NCI-H345 treated with DMSO at 0.1 percent for 48 hours (cell line): Measurements from ENCODE around the gene GSN.
A peak's percentile ranks its signal among the peaks of the same experiment; 100 is the strongest.
"Not testable (repeated sequence)": the region's sequence is repeated elsewhere in the genome, so short reads cannot be mapped to it uniquely, and the experiment has no call there.

Source experiments
- DNase-seq: peaks from one replicate; lab custom pipeline; 2025; ENCODE audit not compliant: unreplicated experiment; lab: John Stamatoyannopoulos, UW

GSN gene

DNA sequence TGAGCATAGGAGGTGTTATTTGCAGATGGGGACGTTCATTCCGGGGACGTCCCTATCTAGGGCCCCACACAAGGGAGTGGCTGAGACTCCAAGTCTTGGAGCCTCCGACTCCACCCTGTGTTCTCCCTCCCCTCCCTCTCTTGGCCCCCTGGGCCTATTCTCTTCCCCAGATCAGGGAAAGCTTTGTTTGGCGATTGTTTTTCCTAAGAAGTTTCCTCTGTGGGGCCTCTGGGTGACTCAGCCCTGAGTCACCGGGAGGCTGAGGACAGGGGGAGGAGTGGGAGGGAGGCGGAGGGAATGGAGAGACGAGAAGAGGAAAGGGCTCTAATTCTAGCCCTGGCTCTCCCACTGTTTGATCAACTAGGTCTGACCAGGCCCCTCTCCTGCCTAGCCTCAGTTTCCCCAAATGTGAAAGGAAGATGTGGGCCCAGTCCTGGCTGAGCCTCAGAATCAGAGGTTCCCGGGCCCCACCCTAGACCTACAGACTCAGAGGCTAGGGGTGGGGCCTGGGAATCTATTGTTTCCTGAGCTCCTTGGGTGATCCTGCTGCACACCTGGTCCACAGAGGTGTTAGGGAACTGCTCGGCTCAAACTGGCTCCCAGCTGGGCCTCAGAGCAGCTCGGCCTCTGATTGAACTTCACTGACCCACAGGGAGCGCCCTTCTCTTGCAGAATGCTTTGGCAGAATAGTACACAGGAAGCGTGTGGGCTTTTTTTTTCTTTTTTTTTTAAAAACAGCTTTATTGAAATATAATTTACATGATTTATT is 19.2 kb downstream of the GSN start:
- no peak for DNase-seq

DNA sequence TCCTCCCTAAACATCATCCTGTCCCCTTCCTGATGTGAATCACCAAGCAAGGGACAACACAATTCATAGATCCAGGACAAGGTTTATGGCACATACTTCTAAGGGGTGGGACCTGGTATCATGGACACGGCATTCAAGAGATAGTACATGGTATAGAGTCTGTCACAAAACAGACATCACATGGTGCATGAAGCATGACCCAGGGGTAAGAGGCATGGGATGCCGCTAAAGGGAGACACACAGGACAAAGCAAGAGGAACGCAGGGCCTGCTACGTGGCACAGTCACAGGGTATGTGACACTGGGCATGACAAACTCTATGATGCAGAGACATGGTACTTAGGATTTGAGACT is 20.7 kb downstream of the GSN start:
- no peak for DNase-seq

DNA sequence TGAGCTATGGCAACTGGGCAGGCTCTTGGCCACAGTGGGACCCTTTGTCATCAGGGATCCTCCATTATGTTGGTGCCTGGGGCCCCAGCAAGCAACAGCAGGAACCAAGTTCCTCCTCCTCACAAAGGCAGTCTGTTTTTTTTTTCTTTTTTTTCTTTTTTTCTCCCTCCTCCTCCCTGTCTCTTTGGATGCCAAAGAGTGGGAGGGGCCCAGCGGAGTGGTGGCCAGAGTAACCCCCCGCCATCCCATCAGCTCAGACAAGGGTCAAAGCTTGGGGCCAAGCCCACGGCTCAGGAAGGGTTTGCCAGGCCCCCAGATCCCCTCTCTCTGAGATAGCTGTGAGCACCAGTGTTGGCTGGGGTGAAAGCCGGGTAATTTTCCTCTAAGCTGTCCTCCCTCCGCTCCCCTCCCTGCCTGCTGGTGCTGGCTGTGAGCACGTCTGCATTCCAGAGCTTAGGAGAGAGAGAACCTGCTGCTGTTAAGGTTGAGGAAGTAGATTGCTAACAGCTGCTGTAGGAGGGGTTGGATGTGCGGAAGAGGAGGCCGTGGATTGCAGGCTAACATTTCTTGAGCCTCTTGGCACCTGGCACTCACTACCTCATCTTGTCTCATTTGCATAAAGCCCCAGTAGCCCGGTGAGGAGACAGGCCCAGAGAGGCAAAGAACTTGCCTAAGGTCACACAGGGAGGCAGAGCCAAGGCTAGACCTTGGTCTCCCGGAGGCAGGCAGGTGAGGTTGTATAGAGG is 21.2 kb downstream of the GSN start:
- DNase-seq: no peak

DNA sequence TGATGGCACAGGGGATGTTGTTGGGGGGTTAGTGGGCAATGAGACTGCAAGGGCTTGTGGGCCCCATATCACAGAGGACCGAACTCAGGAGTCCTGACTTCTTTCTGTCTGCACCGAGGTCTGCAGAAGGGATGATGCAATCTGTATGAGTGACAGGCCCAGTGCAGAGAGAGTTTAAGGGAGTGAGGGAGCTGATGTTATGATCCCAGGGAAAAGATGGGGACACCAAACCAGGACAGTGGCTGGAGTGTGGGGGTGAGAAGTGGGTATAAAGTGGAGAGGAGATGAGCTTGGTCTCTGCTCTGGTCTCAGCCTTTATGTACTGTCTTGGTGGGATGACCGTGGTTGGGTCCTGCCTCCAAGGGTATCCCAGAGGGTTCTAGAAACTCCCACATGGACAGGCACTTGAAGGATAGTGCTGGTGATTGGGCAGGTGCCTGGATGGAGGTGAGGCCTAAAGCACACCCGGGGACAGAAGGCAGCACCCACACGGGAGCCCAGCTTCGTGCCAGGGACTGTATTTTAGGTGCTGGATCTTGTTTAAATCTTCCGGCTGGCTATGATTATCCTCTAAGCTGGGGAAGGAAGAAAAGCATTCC is 21.9 kb downstream of the GSN start:
- no peak for DNase-seq

DNA sequence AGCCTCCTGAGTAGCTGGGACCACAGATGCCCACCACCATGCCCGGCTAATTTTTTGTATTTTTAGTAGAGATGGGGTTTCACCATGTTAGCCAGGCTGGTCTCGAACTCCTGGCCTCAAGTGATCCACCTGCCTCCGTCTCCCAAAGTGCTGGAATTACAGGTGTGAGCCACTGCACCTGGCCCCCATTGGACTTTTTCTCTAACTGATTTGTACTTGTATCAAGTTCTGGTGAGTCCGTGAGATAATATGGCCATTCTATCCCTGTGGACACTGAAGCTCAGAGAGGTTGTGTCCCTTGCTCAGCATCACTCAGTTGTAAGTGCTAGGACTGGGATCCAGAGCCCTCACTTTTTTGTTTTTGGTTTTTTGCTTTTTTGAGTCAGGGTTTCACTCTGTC is 23.6 kb downstream of the GSN start:
- DNase-seq: not testable (repeated sequence)

DNA sequence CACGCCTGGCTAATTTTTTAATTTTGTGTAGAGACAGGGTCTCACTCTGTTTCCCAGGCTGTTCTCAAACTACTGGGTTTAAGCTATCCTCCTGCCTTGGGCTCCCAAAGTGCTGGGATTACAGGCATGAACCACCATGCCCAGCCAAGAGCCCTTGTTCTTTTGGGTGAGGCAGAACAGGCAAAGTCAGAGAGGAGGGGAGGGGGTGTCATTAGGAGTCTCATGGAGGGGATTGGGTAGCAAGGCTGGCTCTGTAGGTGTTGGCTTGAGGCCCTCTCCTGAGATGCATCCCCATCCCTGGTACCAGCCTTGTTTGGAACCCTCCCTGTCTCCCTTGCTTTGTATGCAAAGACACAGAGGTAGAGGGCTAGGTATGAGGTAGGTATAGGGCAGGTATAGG is 24.1 kb downstream of the GSN start:
- no peak for DNase-seq

DNA sequence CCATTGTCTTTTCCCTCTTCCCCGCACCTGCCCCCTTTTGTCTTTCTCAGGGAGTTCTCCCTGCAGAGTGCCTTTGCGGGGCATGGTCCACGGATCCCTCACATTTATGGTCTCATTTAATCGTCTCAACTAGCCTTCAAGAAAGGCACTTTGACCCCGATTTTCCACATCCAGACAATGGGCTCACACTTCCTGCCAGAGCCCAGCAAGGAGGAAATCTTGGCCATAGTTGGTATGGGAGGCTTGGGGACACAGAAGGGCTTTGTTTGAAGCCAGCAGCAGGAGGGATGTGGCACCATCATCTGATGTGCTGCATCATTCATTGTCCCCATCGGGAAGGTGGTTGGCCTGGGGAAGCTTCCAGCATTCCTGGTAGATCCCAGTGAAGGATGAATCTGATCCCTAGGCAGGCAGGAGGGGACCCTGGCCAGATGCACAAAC is 24.9 kb downstream of the GSN start:
- DNase-seq: no peak

DNA sequence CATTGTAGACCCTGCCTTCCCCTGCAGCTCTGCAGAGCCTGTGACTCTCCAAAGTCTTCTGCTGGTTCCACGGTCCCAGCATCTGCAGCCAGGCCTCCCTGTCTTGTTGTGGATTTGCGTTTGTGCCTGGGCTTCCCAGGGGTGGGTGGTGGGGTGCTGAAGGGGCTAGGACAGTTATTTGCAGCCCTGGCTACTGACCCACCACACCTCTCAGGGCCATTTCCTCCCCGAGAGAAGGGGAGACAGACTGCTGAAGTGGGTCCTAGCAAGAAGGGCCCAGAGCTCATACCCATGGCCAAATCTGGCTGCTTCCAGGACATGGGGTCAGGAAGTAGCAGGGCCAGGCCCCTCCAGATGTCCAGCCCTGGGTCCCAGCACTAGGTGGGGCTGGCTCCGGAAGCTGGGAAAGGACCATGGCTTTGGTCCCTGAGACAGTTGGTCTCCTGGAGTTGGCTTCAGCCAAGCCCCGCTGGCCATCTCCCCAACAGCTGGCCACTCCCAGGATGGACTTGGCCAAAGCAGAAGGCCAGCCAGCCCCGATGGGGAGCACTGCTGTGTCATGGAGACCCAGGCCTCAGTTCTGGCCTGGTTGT is 26.3 kb downstream of the GSN start:
- no peak for DNase-seq

DNA sequence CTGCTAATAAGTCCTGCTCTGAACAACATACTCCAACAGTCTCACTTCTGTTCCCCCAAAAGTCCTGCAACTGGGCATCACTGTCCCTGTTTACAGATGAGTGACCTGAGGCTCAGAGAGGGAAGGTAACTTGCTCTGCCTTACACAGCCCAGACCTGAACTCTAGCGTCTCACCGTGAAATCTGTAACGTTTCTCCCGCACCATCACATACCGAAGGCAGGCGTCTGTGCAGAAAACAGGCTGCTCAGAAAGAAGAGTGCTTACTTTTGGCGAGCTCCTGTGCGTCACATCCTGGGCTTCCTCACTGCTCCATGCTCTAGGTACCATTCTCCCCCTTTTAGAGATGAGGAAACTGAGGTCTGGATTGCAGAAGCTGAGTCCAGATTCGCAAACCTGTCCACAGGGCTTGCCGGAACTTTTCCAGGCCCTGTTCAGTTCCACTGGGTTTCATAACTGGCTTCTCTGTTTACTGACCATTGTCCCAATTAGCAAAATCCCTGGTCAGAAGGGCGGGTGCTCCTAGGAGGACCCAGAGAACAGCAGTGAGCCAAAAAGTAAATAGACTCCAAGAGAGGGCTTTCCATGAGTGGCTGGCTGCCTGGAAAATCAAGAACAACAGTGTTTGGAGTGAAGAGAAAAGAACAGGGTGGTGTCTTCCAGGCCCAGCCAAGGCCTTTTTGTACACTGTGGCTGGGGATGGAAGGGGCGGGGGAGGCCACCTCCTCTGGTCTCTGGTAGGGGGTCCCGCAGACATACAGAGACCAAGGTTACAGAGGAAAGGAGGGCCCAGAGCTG is 27.1 kb downstream of the GSN start:
- DNase-seq: no peak

DNA sequence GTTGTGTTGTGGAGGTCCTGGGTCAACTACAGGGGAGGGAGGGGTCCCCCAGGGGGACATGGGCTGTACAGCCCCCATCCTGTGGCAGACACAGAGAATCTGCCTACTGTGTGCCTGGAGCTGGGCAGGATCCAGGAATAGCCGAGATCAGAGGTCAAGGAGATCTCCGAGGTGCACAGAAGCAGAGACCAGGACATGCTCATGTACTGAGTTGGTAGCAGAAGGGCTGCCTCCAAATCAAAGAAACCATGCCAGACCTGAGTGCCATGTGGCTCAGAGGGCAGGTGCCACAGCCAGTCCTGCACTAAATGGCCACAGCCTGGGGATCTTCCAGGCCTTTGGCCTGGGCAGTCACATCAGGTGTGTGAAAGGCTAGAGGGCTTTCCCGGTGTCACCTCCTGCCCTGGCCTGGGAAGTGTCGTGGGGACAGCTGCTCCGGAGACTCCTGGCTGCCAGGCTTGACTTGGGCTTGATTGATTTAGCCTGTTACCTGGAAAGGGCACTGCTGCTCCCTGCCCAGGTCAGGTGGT is 27.8 kb downstream of the GSN start:
- no peak for DNase-seq

DNA sequence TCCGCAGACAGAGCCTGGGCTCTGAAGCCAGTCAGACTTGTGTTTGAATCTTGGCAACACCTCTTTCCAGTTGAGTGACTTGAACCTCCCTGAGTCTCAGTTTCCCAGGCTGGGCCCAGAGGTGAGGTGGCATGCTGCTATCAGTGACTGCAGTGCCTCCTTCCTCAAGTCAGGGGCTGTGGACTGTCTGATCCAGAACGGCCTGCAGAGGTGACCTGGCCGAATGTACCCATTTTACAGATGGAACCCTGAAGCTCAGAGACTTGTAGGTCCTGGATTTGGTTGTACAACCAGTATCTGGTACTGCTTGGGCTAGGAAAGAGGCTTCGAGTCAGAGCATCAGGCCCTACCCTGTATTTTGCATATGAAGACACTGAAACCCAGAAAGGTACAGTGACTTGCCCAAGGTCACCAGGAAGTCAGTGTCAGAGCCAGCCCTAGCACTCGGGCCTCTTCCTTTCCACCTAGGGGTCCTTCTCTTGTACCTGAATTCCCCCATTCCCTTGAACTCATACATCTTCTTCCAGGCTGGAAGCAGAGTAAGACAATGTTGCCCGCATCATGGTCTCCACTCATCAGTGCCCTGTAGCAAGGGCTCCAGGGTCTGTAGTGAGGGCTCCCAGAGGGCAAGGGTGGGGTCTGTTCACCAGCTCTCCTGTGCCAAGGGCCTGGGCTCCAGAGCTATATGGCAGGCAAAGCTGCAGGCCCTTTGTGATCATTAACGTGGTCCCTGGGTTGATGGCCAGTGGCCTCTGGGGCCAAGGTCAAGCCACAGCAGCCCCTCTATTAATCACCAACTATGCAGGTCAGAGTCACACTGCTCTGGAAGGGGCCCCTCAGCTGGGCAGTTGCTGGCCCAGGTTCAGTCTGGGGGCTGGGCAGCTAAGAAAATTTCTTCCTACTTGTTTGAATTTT is 28.5 kb downstream of the GSN start:
- no peak for DNase-seq

DNA sequence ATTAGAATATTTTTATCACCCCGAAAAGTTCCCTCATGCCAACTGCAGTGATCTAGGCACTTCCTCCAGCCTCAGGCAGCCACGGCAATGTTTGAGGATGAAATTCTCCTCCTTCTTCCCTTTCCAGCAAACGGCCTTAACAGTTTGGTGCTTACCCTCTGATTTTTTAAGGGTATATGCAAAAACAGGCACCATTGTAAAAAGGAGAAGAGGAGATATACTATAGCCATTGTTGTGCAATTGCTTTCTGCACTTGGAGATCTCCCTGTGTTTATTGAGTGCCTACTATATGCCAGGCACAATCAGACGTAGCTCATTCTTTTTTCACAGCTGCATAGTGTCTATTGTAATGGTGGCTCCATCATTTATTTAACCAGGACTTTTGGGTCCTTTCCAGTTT is 29.4 kb downstream of the GSN start:
- DNase-seq: no peak

DNA sequence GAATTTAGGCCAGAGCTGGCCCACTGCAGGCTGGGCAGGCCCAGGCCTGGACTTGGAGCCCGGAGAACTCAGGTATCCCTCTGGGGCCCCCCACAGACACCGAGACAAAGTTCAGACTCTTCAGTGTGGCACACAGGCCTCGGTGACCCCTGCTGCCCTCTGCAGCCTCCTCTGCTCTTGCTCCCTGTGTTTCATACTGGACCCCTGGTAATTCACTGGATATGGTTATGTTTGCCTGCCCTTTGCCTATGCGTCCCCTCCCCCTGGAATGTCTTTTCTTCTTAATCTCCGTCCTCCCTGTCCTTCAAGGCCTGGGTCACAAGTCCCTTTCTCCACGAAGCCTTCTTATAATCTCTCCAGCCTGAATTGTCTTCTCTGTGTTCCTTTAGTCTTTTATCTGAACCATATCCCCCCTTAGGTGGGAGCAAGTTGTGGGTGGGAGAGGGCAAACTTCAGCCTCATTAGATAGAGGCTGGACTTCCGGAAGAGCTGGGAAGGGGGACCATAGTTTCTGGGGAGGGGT is 30.1 kb downstream of the GSN start:
- DNase-seq: no peak

DNA sequence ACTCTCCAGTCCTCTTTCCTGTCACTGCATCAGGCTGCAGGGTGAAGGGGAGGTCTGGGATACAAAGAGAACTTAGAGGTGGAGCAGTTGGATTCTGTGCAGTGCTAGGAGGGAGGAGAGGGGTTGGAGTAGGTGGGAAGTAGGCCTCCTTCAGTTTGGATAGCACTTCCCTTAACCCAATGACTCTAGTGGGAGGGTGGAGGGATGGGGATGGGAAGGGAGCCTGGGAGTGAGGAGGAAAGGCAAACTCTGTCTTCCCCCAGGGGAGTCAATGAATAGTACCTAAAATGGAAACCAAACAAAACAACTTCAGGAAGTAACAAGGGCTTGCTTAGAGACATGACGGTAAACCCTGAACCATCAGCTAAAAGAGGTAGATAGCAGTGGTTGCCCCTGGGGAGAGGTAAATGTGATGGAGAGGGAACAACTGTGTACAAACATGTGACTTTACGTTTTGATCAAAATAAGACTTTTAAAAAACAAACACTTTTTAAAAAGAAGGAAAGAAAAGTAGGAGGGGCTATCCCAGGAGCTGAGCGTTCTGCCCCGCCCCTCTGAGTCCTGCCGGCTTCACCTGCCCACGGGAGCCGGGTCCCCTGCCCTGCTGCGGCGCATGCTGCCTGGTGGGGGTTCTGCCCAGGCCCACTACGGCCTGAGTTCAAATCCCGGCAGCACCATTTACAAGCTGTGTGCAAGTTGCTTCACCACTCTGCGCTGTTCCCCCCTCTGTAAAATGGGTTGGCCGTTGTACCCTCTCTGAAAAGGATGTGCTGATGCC is 30.9 kb downstream of the GSN start:
- DNase-seq: peak; percentile 32

DNA sequence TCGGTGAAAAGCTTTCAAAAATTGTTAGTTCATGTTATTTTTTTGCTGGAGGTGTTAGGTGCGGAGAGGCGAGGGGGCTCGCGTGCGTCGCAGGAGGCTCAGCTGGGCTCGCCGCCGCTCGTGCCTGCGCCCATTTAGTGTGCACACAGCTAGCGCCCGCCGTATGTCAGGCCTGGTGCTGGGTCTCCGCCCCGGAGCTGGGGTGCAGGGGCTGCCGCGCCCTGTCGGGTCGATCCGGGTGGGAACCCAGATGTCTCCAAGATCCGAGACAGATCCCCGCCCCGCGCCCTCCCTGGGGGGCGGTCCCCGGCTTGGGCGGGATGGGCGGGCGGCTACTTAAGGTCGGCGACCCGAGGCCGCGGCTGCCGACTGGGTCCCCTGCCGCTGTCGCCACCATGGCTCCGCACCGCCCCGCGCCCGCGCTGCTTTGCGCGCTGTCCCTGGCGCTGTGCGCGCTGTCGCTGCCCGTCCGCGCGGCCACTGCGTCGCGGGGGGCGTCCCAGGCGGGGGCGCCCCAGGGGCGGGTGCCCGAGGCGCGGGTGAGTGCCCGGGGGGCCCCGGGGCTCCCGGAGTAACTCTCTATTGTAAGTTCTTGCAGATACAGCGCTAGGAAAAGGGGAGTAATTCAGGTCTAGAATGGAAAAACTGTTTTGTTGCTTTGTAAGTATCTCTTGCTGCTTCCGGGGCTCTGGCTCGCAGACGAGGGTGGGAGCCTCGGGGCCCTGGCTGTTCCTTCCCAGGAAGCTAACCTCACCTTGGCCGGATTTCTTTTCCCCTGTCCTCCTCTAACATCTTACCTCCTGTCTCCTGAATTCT is 31.7 kb downstream of the GSN start:
- DNase-seq: no peak

DNA sequence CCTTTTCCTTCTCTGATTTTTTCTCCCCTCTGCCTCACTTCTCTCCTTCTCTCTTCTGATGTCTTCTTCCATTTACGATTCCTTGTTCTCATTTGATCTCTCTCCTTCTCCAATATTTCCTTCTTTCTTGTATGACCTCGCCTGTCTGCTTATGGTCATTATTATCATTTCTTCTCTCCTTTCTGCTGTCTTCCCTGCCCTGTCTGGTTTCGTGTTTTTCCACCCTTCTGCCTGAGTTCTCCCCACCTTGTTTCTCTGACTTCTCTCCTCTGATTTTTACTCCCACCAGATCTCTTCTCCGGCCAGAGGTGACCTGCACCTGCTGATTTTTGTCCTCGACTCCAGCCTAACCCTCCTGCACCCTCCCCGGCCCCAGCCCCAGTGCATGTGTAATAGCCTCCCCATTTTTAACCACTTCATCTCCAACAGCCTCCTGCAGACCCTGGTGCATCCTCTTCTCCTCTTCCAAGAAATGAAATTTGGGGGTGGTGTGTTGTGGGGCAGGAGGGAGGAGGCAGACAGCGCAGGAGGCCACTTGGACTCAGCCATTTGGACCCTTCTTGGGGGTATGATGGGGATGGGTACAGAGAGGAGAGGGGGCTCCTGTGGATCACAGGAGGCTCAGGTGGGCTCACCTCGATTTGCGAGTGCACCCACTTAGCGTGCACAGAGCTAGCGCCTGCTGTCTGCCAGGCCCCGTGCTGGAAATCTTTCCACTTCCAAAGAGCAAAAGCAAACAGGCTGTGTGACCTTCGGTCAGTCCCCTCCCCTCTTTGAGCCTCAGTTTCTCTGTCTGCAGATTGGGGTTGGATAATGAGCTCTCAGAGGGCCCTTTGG is 32.5 kb downstream of the GSN start:
- no peak for DNase-seq

DNA sequence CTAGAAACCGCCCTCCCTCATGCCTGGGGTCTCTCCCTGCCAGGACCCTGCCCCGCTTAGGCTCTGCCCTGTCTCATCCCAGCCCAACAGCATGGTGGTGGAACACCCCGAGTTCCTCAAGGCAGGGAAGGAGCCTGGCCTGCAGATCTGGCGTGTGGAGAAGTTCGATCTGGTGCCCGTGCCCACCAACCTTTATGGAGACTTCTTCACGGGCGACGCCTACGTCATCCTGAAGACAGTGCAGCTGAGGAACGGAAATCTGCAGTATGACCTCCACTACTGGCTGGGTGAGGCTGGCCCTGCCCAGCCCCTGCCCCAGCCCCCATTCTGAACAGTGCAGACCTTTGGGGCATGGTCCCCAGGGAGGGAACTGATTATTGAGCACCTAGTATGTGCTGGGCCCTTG is 33.9 kb downstream of the GSN start:
- no peak for DNase-seq
